ENCODE data around the gene ZBTB43.

Gene ZBTB43

GRCh38 chr9:126860077-126860756 is 55.4 kb downstream of the ZBTB43 start, which contains the start of gene ZBTB34:
Gene ZBTB34, plus strand, starts transcription at chr9:126860639. Its CDS starts 18,761 bp downstream, at chr9:126879400.
- DNase-seq: peak; percentile 62 to 89 (median 81)

- DNase-seq: peak in 1 of 4 experiments; percentile 43
Observed at GRCh38 chr9:126860757-126861466, 56.1 kb downstream of the ZBTB43 start.

GRCh38 chr9:126861707-126862103 is 56.9 kb downstream of the ZBTB43 start:
- DNase-seq: peak; percentile 45 to 82 (median 67)

- peak; percentile 56 to 78 (median 76) for DNase-seq
Observed at GRCh38 chr9:126862104-126862761, 57.4 kb downstream of the ZBTB43 start.

GRCh38 chr9:126864771-126865170 is 59.9 kb downstream of the ZBTB43 start:
- no peak for DNase-seq

GRCh38 chr9:126869368-126869767 is 64.5 kb downstream of the ZBTB43 start:
- DNase-seq: peak in 1 of 4 experiments; percentile 23

GRCh38 chr9:126872516-126872915 is 67.7 kb downstream of the ZBTB43 start:
- no peak for DNase-seq

GRCh38 chr9:126874546-126875314 is 69.9 kb downstream of the ZBTB43 start:
- no peak for DNase-seq

GRCh38 chr9:126875756-126876510 is 71.1 kb downstream of the ZBTB43 start:
- DNase-seq: no peak

GRCh38 chr9:126876531-126876930 is 71.7 kb downstream of the ZBTB43 start:
- DNase-seq: no peak

GRCh38 chr9:126877418-126877817 is 72.6 kb downstream of the ZBTB43 start:
- no peak for DNase-seq

- no peak for DNase-seq
Observed at GRCh38 chr9:126879288-126879687, 74.4 kb downstream of the ZBTB43 start.

- no peak for DNase-seq
Observed at GRCh38 chr9:126880226-126880946, 75.5 kb downstream of the ZBTB43 start.

- no peak for DNase-seq
Observed at GRCh38 chr9:126880947-126881332, 76.1 kb downstream of the ZBTB43 start.

GRCh38 chr9:126882746-126883145 is 77.9 kb downstream of the ZBTB43 start:
- DNase-seq: no peak

GRCh38 chr9:126883636-126884035 is 78.8 kb downstream of the ZBTB43 start:
- DNase-seq: no peak

- DNase-seq: peak; percentile 5 to 37 (median 32)
Observed at GRCh38 chr9:126885131-126885641, 80.3 kb downstream of the ZBTB43 start.

- DNase-seq: no peak
Observed at GRCh38 chr9:126886034-126886822, 81.4 kb downstream of the ZBTB43 start.

- DNase-seq: no peak
Observed at GRCh38 chr9:126886897-126887296, 82.1 kb downstream of the ZBTB43 start.
